GM12878 (cell line): ENCODE results near the gene ELOVL5. TPM values are rescaled to one million over a fixed set of nuclear protein-coding genes. Genes with fewer than 3 reads are reported as not detected.

Source experiments
- ATAC-seq: fragments of 200-7000 bp; cut with Tn5 transposase; 3 replicates; pipeline ENCODE4 v1.9.1; 2020; ENCODE audit warnings: mild to moderate bottlenecking, moderate library complexity
- BruUV-seq: library from RNA; stranded (reverse); fragments of 400-500 nt; replicated peaks from 2 replicates; lab custom pipeline; 2021; lab: Mats Ljungman, UMichigan
- CTCF ChIA-PET: fragments of 300-600 bp; sonication (Branson Sonifier 250); formaldehyde crosslinking; extraction: SDS; loops from one replicate; lab custom pipeline; 2021; ENCODE audit warnings: inconsistent platforms; lab: Yijun Ruan, JAX
- POLR2A ChIA-PET: fragments of 350-600 bp; formaldehyde crosslinking; extraction: SDS; loops from one replicate; lab custom pipeline; 2021; ENCODE audit warnings: inconsistent platforms; lab: Charles Lee
- RAD21 ChIA-PET: fragments of 300-600 bp; sonication (Branson Sonifier 250); formaldehyde crosslinking; loops from one replicate; lab custom pipeline; 2023; ENCODE audit warnings: antibody characterized with exemption; ENCODE audit not compliant: unreplicated experiment; lab: Charles Lee
- SMC1A ChIA-PET: fragments of 300-600 bp; sonication (Branson Sonifier 250); formaldehyde crosslinking; loops from one replicate; lab custom pipeline; 2023; ENCODE audit not compliant: unreplicated experiment, uncharacterized antibody; lab: Charles Lee
- DNase-seq: peaks from one replicate; pipeline ENCODE4 v3.0.0-alpha.2; 2011; ENCODE audit warnings: low read depth, low spot score
- FAIRE-seq: peaks from 3 replicates; lab custom pipeline; 2011; peaks lifted over from hg19 to GRCh38; lab: Jason Lieb, UNC
- H2AFZ ChIP-seq: 2 replicates; pipeline ENCODE4 v1.6.0; 2011; ENCODE audit warnings: low read depth, low read length, control low read depth; ENCODE audit not compliant: control insufficient read depth
- H3K27ac ChIP-seq: 2 replicates; pipeline ENCODE4 v1.5.1; 2011; ENCODE audit warnings: control low read depth; ENCODE audit not compliant: control insufficient read depth, insufficient read depth
- H3K27me3 ChIP-seq, 2 experiments: replicated peaks in 1 of 2; 2 replicates each; pipeline versions ENCODE4 v1.6.0 to v1.6.1; 2011; ENCODE audit warnings: low read length in 1 of 2; ENCODE audit not compliant: control insufficient read depth in 2 of 2, insufficient read depth in 2 of 2
- H3K36me3 ChIP-seq, 2 experiments: 2 replicates each; pipeline ENCODE4 v1.5.1; 2011; ENCODE audit warnings: low read length in 1 of 2; ENCODE audit not compliant: control insufficient read depth in 2 of 2, insufficient read depth in 2 of 2
- H3K4me1 ChIP-seq: 2 replicates; pipeline ENCODE4 v1.6.1; 2011; ENCODE audit warnings: mild to moderate bottlenecking, low read length, moderate library complexity, mixed read lengths; ENCODE audit not compliant: control insufficient read depth, insufficient read depth
- H3K4me2 ChIP-seq: 2 replicates; pipeline ENCODE4 v1.6.0; 2011; ENCODE audit warnings: control low read depth; ENCODE audit not compliant: control insufficient read depth, insufficient read depth
- H3K4me3 ChIP-seq: fragments of 200-600 bp; sonication (generic); 2 replicates; pipeline ENCODE4 v1.5.1; 2016
- H3K79me2 ChIP-seq: 2 replicates; pipeline ENCODE4 v1.6.0; 2011; ENCODE audit warnings: low read length; ENCODE audit not compliant: control insufficient read depth, insufficient read depth
- H3K9ac ChIP-seq: 2 replicates; pipeline ENCODE4 v1.8.0; 2011; ENCODE audit warnings: low read length, control low read depth, mixed read lengths; ENCODE audit not compliant: control insufficient read depth, insufficient read depth
- H3K9me3 ChIP-seq: replicated peaks from 3 replicates; pipeline ENCODE4 v1.5.1; 2011; ENCODE audit warnings: mild to moderate bottlenecking, low read length; ENCODE audit not compliant: control insufficient read depth, insufficient read depth
- H4K20me1 ChIP-seq: 2 replicates; pipeline ENCODE4 v1.6.0; 2011; ENCODE audit not compliant: control insufficient read depth, insufficient read depth
- ATF2 ChIP-seq: IDR thresholded peaks from 2 replicates; pipeline ENCODE4 v1.6.1; 2012; ENCODE audit warnings: low read length, inconsistent platforms
- BACH1 ChIP-seq: fragments of 450-650 bp; IDR thresholded peaks from 2 replicates; pipeline ENCODE4 v1.6.1; 2017; ENCODE audit warnings: mild to moderate bottlenecking, borderline replicate concordance
- CBX5 ChIP-seq: sonication (generic); IDR thresholded peaks from 2 replicates; pipeline ENCODE4 v1.6.1; 2016; ENCODE audit warnings: low read depth, moderate library complexity, mild to moderate bottlenecking, inconsistent platforms
- CHD4 ChIP-seq: fragments of 200-600 bp; sonication (generic); IDR thresholded peaks from 2 replicates; pipeline ENCODE4 v1.6.1; 2016; ENCODE audit warnings: mild to moderate bottlenecking
- EGR1 ChIP-seq, 2 experiments: IDR thresholded peaks; 1 replicate in 1 of 2; 2 replicates in 1 of 2; pipeline ENCODE4 v1.6.1; 2011 to 2012; ENCODE audit warnings: low read depth in 2 of 2, low read length in 2 of 2, borderline replicate concordance in 1 of 2, mild to moderate bottlenecking in 1 of 2, moderate library complexity in 1 of 2
- IRF5 ChIP-seq: fragments of 450-650 bp; IDR thresholded peaks from 2 replicates; pipeline ENCODE4 v1.6.1; 2017; ENCODE audit warnings: borderline replicate concordance
- NR2C1 ChIP-seq: fragments of 450-650 bp; IDR thresholded peaks from 2 replicates; pipeline ENCODE4 v1.6.1; 2017; ENCODE audit warnings: antibody characterized with exemption, mild to moderate bottlenecking, moderate library complexity
- PAX8 ChIP-seq: fragments of 450-650 bp; IDR thresholded peaks from 2 replicates; pipeline ENCODE4 v1.6.1; 2017; ENCODE audit warnings: mild to moderate bottlenecking, moderate library complexity
- RAD21 ChIP-seq: IDR thresholded peaks from 2 replicates; pipeline ENCODE4 v1.6.1; 2011; ENCODE audit warnings: mild to moderate bottlenecking, low read depth, low read length, moderate library complexity; ENCODE audit not compliant: insufficient read depth
- SMAD1 ChIP-seq: fragments of 450-650 bp; IDR thresholded peaks from 2 replicates; pipeline ENCODE4 v1.6.1; 2018; ENCODE audit warnings: mild to moderate bottlenecking, low read depth; ENCODE audit not compliant: partially characterized antibody
- WRNIP1 ChIP-seq: IDR thresholded peaks from 2 replicates; pipeline ENCODE4 v1.6.1; 2011; ENCODE audit warnings: low read depth, low read length, improper control_type of control experiment, borderline replicate concordance
- ZBTB11 ChIP-seq: fragments of 450-650 bp; formaldehyde crosslinking; IDR thresholded peaks from 2 replicates; pipeline ENCODE4 v1.5.0; 2022; ENCODE audit warnings: mild to moderate bottlenecking, missing genetic modification characterization
- WGBS: methylation state at CpG from one replicate; pipeline ENCODE4 v1.1.6; 2016; ENCODE audit warnings: low lambda C conversion rate; ENCODE audit not compliant: insufficient replicate concordance, insufficient coverage; ENCODE audit errors: missing lambda C conversion rate; 5-methylcytosine and 5-hydroxymethylcytosine counted together
- in situ Hi-C: fragments of 300-500 bp; cut with MboI; formaldehyde crosslinking; loops from 9 replicates; pipeline ENCODE4 v1.14.3; 2018; ENCODE audit warnings: mixed read lengths
- intact Hi-C: fragments of 100-400 bp; cut with micrococcal nuclease; formaldehyde crosslinking; loops from one replicate; pipeline ENCODE4 v1.14.2; 2022; ENCODE audit not compliant: unreplicated experiment
- polyA plus RNA-seq, 11 experiments: library from polyadenylated mRNA; depleted of rRNA in 4 of 11; unstranded in 6 of 11; stranded (reverse) in 5 of 11; fragments of >200 nt; fragmentation: Nextera tagmentation in 4 of 11; fragmentation: Illumina TruSeq in 1 of 11; extraction: Ambion mirVana in 4 of 11; extraction: Trizol in 1 of 11; gene quantifications; 1 replicate in 1 of 11; 2 replicates in 10 of 11; pipeline versions ENCODE4 v1.2.1 to v1.2.3, GENCODE V29; 2011 to 2016; ENCODE audit warnings: inconsistent platforms in 2 of 11, missing spikeins in 2 of 11, low read depth in 1 of 11
- total RNA-seq, 4 experiments: library from RNA; depleted of rRNA in 3 of 4; stranded (reverse); fragments of >200 nt in 3 of 4; fragmentation: Illumina TruSeq in 1 of 4; extraction: Trizol in 1 of 4; gene quantifications; 2 replicates each; pipeline versions ENCODE4 v1.2.1 to v1.2.3, GENCODE V29; 2013 to 2021
- TF ChIP-seq, protein P1 (sequence below): fragments of 450-650 bp; IDR thresholded peaks from 2 replicates; pipeline ENCODE4 v1.6.1; 2018; ENCODE audit warnings: borderline replicate concordance, mild to moderate bottlenecking; ENCODE audit not compliant: partially characterized antibody

Gene ELOVL5
- total and polyA plus RNA-seq, 10 of the 15 experiments (the other 5 are each of a cell fraction or from before 2014, with no cell fraction given), result 156 to 241 (median 196) TPM

DNA sequence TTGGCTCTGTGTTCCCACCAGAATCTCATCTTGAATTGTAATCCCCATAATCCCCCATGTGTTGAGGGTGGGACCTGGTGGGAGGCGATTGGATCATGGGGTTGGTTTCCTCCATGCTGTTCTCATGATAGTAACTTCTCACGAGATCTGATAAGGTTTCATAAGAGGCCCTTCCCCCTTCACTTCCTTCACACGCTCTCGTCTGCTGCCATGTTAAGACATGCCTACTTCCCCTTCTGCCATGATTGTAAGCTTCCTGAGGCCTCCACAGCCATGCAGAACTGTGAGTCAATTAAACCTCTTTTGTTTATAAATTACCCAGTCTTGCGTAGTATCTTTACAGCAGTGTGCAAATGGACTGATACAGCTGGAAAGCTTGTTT, 90.0 kb downstream of the ELOVL5 start:
- no peak overlapping the region for H3K27ac ChIP-seq
- peaks cover 6 to 8% of the 10 kb centered on the region in 2 experiments for H3K36me3 ChIP-seq
- ChIA-PET SMC1A (interaction anchor here (0.7 to 1.7 kb wide), 5 partner anchors 22 to 153 kb away, joined by 3 to 5 read pairs (median 3); no protein-coding TSS in a partner anchor), POLR2A (interaction anchor here (0.6 to 1.1 kb wide), 2 partner anchors 9 to 82 kb away, joined by 3 read pairs; no protein-coding TSS in a partner anchor), CTCF (interaction anchor here (1.3 to 2.5 kb wide), 4 partner anchors 10 to 234 kb away, joined by 3 to 6 read pairs (median 4); no protein-coding TSS in a partner anchor), RAD21 (interaction anchor here (1.8 kb wide), 1 partner anchor 86 kb away, joined by 7 read pairs; no protein-coding TSS in a partner anchor)
- no peaks in the 10 kb centered on the region for H3K27me3 ChIP-seq
- H3K4me3 ChIP-seq, result no peak overlapping the region
- ATAC-seq (no peak), DNase-seq (no peak), FAIRE-seq (no peak)
- no TSS peak for BruUV-seq
- intact Hi-C loops (loop anchor here (10.0 kb wide), 1 partner anchor 466 kb away; no protein-coding TSS in a partner anchor), in situ Hi-C loops (no loop called here)
- no peaks in the 10 kb centered on the region for H3K79me2 ChIP-seq
- no peaks in the 10 kb centered on the region; the same call in 2 of the 3 replicates for H3K9me3 ChIP-seq
- H3K4me1 ChIP-seq, result no peaks in the 10 kb centered on the region
- no peak overlapping the region for H2AFZ ChIP-seq
- WGBS, result 88% methylated on average over 5 of the region's 5 CpGs
- H3K9ac ChIP-seq, result no peak overlapping the region
- no peak overlapping the region for H3K4me2 ChIP-seq
- no peaks in the 10 kb centered on the region; the same call in 1 of the 2 replicates for H4K20me1 ChIP-seq
- TF ChIP-seq CHD4, result no peak
- no peak for TF ChIP-seq WRNIP1
- TF ChIP-seq EGR1 (IDR thresholded peaks at IDR 0.05; ENCODE audit: borderline replicate concordance in 1 of 2, low read depth in 2 of 2, low read length in 2 of 2), result no peak
- no peak for TF ChIP-seq BACH1
- no peak for TF ChIP-seq IRF5
- TF ChIP-seq SMAD1, result no peak
- no peak for TF ChIP-seq CBX5
- TF ChIP-seq ZBTB11 (CRISPR knock-in tag), result no peak
- no peak for TF ChIP-seq PAX8
- no peak for TF ChIP-seq RAD21
- no peak for TF ChIP-seq NR2C1
- no peak for TF ChIP-seq ATF2
- TF ChIP-seq, protein P1, sequence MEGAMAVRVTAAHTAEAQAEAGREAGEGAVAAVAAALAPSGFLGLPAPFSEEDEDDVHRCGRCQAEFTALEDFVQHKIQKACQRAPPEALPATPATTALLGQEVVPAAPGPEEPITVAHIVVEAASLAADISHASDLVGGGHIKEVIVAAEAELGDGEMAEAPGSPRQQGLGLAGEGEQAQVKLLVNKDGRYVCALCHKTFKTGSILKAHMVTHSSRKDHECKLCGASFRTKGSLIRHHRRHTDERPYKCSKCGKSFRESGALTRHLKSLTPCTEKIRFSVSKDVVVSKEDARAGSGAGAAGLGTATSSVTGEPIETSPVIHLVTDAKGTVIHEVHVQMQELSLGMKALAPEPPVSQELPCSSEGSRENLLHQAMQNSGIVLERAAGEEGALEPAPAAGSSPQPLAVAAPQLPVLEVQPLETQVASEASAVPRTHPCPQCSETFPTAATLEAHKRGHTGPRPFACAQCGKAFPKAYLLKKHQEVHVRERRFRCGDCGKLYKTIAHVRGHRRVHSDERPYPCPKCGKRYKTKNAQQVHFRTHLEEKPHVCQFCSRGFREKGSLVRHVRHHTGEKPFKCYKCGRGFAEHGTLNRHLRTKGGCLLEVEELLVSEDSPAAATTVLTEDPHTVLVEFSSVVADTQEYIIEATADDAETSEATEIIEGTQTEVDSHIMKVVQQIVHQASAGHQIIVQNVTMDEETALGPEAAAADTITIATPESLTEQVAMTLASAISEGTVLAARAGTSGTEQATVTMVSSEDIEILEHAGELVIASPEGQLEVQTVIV, result no peak
